CD14-positive monocyte (primary cell): ENCODE data around the gene ZDHHC14. TPM values are rescaled to one million over a fixed set of nuclear protein-coding genes. Genes with fewer than 3 reads are reported as not detected.

Experiments used
- DNase-seq, 3 donors: peaks; one replicate each; pipeline ENCODE4 v3.0.0-alpha.2; 2011 to 2022
- H2AFZ ChIP-seq: 2 replicates; pipeline ENCODE4 v1.6.0; 2012; ENCODE audit warnings: mild to moderate bottlenecking, low read depth, low read length, inconsistent platforms; ENCODE audit not compliant: insufficient read depth, poor library complexity, severe bottlenecking
- H3K27ac ChIP-seq, 2 donors: 1 replicate in 1 of 2; 2 replicates in 1 of 2; pipeline ENCODE4 v1.5.1; 2012 to 2013; ENCODE audit warnings: low read length in 2 of 2, control low read depth in 1 of 2, inconsistent platforms in 1 of 2, low read depth in 1 of 2, mild to moderate bottlenecking in 1 of 2
- H3K27me3 ChIP-seq, 2 donors: one replicate each; pipeline versions ENCODE4 v1.6.0 to v1.6.1; 2011 to 2013; ENCODE audit warnings: low read length in 2 of 2; ENCODE audit not compliant: control insufficient read depth in 2 of 2, insufficient read depth in 2 of 2
- H3K36me3 ChIP-seq, 2 donors: replicated peaks in 1 of 2; 1 replicate in 1 of 2; 2 replicates in 1 of 2; pipeline versions ENCODE4 v1.5.1 to v1.6.1; 2012 to 2013; ENCODE audit warnings: low read length in 2 of 2, control low read depth in 1 of 2, inconsistent platforms in 1 of 2, mild to moderate bottlenecking in 1 of 2; ENCODE audit not compliant: insufficient read depth in 2 of 2, control insufficient read depth in 1 of 2
- H3K4me1 ChIP-seq, 2 donors: 1 replicate in 1 of 2; 2 replicates in 1 of 2; pipeline versions ENCODE4 v1.5.1 to v1.6.1; 2012 to 2013; ENCODE audit warnings: low read length in 2 of 2, control low read depth in 1 of 2, inconsistent platforms in 1 of 2, mild to moderate bottlenecking in 1 of 2, moderate library complexity in 1 of 2; ENCODE audit not compliant: insufficient read depth in 2 of 2, control insufficient read depth in 1 of 2
- H3K4me2 ChIP-seq: replicated peaks from 2 replicates; pipeline ENCODE3; 2012; ENCODE audit warnings: low read length, moderate library complexity, mild to moderate bottlenecking; ENCODE audit not compliant: poor library complexity, severe bottlenecking; ENCODE audit errors: extremely low read depth
- H3K4me3 ChIP-seq, 3 experiments: fragments of 200-600 bp in 1 of 3; sonication (generic) in 1 of 3; replicated peaks in 1 of 3; 1 replicate in 2 of 3; 2 replicates in 1 of 3; pipeline ENCODE4 v1.5.1; 2011 to 2013; ENCODE audit warnings: low read length in 3 of 3, mild to moderate bottlenecking in 3 of 3, control low read depth in 2 of 3, low read depth in 2 of 3, inconsistent platforms in 1 of 3, moderate library complexity in 1 of 3
- H3K79me2 ChIP-seq: 2 replicates; pipeline ENCODE4 v1.6.0; 2012; ENCODE audit warnings: mild to moderate bottlenecking, control low read depth, inconsistent platforms, low read length, moderate library complexity; ENCODE audit not compliant: insufficient read depth
- H3K9ac ChIP-seq: 2 replicates; pipeline ENCODE4 v1.6.0; 2017; ENCODE audit warnings: low read length, mild to moderate bottlenecking; ENCODE audit not compliant: insufficient read depth, poor library complexity, severe bottlenecking
- H3K9me3 ChIP-seq, 2 donors: replicated peaks in 1 of 2; 1 replicate in 1 of 2; 2 replicates in 1 of 2; pipeline versions ENCODE4 v1.5.1 to v1.6.1; 2012 to 2013; ENCODE audit warnings: low read length in 2 of 2, control low read depth in 1 of 2; ENCODE audit not compliant: control insufficient read depth in 1 of 2, insufficient read depth in 1 of 2
- H4K20me1 ChIP-seq: 2 replicates; pipeline ENCODE4 v1.6.0; 2012; ENCODE audit warnings: mild to moderate bottlenecking, low read length, control low read depth, moderate library complexity; ENCODE audit not compliant: insufficient read depth
- H3K27ac Mint-ChIP-seq, 7 donors: one replicate each; pipeline ENCODE4 v1.8.0; 2020; ENCODE audit warnings: mild to moderate bottlenecking in 7 of 7, mixed read lengths in 7 of 7, moderate library complexity in 6 of 7, inconsistent platforms in 2 of 7
- H3K27me3 Mint-ChIP-seq, 3 donors: one replicate each; pipeline ENCODE4 v1.8.0; 2021 to 2022; ENCODE audit warnings: low read depth in 3 of 3, mild to moderate bottlenecking in 3 of 3, mixed read lengths in 3 of 3, moderate library complexity in 3 of 3, inconsistent platforms in 1 of 3
- H3K36me3 Mint-ChIP-seq, 2 donors: one replicate each; pipeline ENCODE4 v1.8.0; 2020; ENCODE audit warnings: mixed read lengths in 2 of 2, inconsistent platforms in 1 of 2, mild to moderate bottlenecking in 1 of 2
- H3K4me1 Mint-ChIP-seq: one replicate; pipeline ENCODE4 v1.8.0; 2020; ENCODE audit warnings: mild to moderate bottlenecking, mixed read lengths
- H3K4me3 Mint-ChIP-seq, 2 donors: one replicate each; pipeline ENCODE4 v1.8.0; 2020; ENCODE audit warnings: mild to moderate bottlenecking in 2 of 2, mixed read lengths in 2 of 2, moderate library complexity in 1 of 2
- H3K9me3 Mint-ChIP-seq, 7 donors: one replicate each; pipeline ENCODE4 v1.8.0; 2020 to 2022; ENCODE audit warnings: mixed read lengths in 7 of 7, mild to moderate bottlenecking in 6 of 7, moderate library complexity in 6 of 7, inconsistent platforms in 2 of 7
- CTCF ChIP-seq: fragments of 200-600 bp; IDR thresholded peaks from one replicate; pipeline ENCODE4 v1.8.0; 2022; ENCODE audit warnings: antibody characterized with exemption, mild to moderate bottlenecking
- WGBS: methylation state at CpG from one replicate; pipeline ENCODE4 v1.1.5; 2013; ENCODE audit warnings: missing lambda C conversion rate; ENCODE audit not compliant: insufficient coverage; 5-methylcytosine and 5-hydroxymethylcytosine counted together
- intact Hi-C, 2 donors: fragments of 100-400 bp; cut with micrococcal nuclease; formaldehyde crosslinking; loops; one replicate each; pipeline versions ENCODE4 v1.15.0 to v1.15.1; 2023
- polyA plus RNA-seq, 3 donors: library from polyadenylated mRNA; depleted of rRNA in 1 of 3; unstranded in 2 of 3; stranded (reverse) in 1 of 3; fragments of 300-500 nt in 2 of 3; fragments of >200 nt in 1 of 3; fragmentation: Illumina TruSeq in 2 of 3; gene quantifications; 1 replicate in 2 of 3; 2 replicates in 1 of 3; pipeline ENCODE4 v1.2.3, GENCODE V29; 2012 to 2021

The ZDHHC14 gene
- polyA plus RNA-seq, 3 donors: 0.30 to 1.7 (median 0.93) TPM

- no peaks in the 10 kb centered on the region for H3K4me1 Mint-ChIP-seq
- Histone ChIP-seq H3K9ac (no peak overlapping the region), H3K27me3 (no peaks in the 10 kb centered on the region), H3K36me3 (no peaks in the 10 kb centered on the region), H3K27ac (no peak overlapping the region), H3K4me2 (no peak overlapping the region), H3K4me1 (no peaks in the 10 kb centered on the region), H3K79me2 (no peaks in the 10 kb centered on the region), H2AFZ (no peak overlapping the region), H4K20me1 (no peaks in the 10 kb centered on the region), H3K9me3 (peaks cover 0 to 5% of the 10 kb centered on the region in 2 donors), H3K4me3 (no peak overlapping the region)
- H3K9me3 Mint-ChIP-seq: peaks cover 4 to 11% (median 6%) of the 10 kb centered on the region in 7 donors
- intact Hi-C loops: no loop called here
- peaks cover 0 to 3% (median 0%) of the 10 kb centered on the region in 3 donors for H3K27me3 Mint-ChIP-seq
- DNase-seq: no peak
- no peaks in the 10 kb centered on the region for H3K36me3 Mint-ChIP-seq
- H3K27ac Mint-ChIP-seq: peak overlapping the region in 1 of 7 donors; percentile 31
- no CpG with 5 or more reads among the region's 3 CpGs for WGBS
- TF ChIP-seq CTCF: no peak
- H3K4me3 Mint-ChIP-seq: no peak overlapping the region
Measured at GRCh38 chr6:157620944-157621343, 240.0 kb downstream of the ZDHHC14 start.

DNA sequence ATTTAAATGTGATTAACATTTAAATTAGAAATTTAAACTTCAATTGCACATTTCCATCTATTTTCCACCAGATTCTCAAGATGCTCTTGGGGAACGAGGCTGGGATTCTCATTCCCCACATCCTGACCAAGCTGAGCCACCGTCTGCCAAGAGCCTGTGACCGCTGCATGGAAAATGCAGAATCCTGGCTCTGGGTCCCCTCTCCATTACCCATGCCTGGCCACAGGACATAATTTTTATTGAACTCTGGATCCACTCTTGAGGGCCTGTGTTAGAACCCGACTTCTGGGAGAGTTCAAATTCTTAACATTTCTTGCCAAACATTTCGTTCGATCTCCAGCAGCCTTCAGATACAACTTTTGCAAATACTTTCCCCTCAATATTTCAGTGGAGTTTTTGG lies 240.4 kb downstream of the ZDHHC14 start:
- Histone ChIP-seq H3K9me3 (peaks cover 0 to 5% of the 10 kb centered on the region in 2 donors), H3K4me1 (no peaks in the 10 kb centered on the region), H3K79me2 (no peaks in the 10 kb centered on the region), H3K36me3 (no peaks in the 10 kb centered on the region), H3K4me2 (no peak overlapping the region), H3K9ac (no peak overlapping the region), H2AFZ (no peak overlapping the region), H4K20me1 (no peaks in the 10 kb centered on the region), H3K27me3 (no peaks in the 10 kb centered on the region), H3K27ac (no peak overlapping the region), H3K4me3 (no peak overlapping the region)
- DNase-seq: no peak
- H3K4me1 Mint-ChIP-seq: no peaks in the 10 kb centered on the region
- TF ChIP-seq CTCF: no peak
- H3K4me3 Mint-ChIP-seq: no peak overlapping the region
- WGBS: 95% methylated on average over 4 of the region's 6 CpGs
- H3K27ac Mint-ChIP-seq: no peak overlapping the region
- H3K27me3 Mint-ChIP-seq: peaks cover 0 to 3% (median 0%) of the 10 kb centered on the region in 3 donors
- peaks cover 4 to 11% (median 6%) of the 10 kb centered on the region in 7 donors for H3K9me3 Mint-ChIP-seq
- intact Hi-C loops: no loop called here
- H3K36me3 Mint-ChIP-seq: no peaks in the 10 kb centered on the region
